GM18867 (cell line): ENCODE data around the gene HSD3B1.

Experiments used
- ATAC-seq: cut with Tn5 transposase; IDR thresholded peaks from one replicate; pipeline ENCODE4 v1.9.1; 2021; ENCODE audit warnings: mild to moderate bottlenecking, moderate library complexity; ENCODE audit not compliant: unreplicated experiment

Gene HSD3B1

DNA sequence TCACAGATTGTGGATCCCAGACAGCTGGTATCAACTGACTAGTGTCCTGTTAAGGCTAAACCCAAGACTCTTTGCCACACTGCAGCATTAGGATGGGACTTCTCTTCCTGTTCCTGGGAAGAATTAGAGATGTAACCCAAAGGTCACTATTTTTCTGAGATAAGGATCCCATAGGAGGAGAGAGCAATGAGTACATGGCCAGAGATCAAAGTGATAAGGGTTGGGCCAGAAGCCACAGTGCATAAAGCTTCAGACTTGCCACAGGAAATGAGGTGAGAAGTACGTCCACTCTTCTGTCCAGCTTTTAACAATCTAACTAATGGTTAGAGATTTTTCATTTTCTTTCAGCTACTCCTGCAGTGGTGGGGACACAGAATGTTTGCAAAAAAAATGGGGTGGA, at the start of gene HSD3B1:
TSS of gene HSD3B1 (plus strand) at position 270 of the 400 bp plus-strand sequence. CDS start 267 bp downstream, outside the sequence.
- ATAC-seq: no peak

DNA sequence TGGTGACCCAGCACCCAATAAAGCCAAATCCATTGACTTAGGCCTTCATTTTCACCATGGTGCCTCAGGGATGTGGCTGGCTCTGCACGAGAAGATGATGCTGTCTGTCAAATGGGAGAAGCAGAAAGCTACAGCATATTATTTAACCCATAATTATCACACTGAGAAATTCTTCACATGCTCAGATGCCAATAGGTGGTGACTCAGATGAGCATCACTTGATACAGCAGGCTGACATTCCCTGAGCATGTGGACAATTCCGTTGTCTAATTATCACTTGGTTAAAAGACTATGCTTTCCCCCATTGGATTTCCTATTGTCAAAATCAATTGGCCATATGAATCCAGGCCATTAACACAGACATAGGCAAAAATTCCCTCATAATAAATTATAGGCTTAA, 44.0 kb upstream of the HSD3B1 start:
- ATAC-seq: no peak

DNA sequence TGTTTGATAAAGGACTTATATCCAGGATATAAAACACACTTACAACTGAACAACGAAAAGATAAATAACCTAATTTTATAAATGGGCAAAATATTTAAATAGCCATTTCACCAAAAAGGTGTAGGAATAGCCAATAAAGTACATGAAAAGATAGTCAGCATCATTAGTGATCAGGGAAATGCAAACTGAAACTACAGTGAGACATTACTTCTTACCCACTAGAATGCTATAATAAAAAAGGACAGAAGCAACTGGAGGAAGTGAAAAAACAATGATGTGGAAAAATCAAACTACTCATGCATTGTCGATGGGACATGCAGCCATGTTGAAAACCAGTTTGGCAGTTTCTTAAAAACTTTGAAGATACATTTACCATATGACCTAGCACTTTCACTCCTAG, 43.4 kb upstream of the HSD3B1 start:
- no peak for ATAC-seq

DNA sequence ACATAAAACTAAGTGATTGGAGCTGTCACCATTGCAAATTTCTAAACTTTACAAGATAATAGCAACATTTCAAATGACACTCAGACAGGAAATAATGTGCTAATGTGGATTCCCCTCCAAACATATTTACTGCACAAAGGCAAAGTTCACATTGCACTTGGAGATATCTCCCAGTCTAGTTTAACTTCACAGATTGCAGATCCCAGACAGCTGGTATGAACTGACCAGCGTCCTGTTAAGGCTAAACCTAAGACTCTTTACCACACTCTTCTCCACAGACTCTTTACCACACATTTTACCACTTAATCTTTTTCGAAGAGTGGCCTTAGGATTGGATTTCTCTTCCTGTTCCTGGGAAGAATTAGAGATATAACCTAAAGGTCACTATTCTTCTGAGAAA, 40.6 kb upstream of the HSD3B1 start:
- no peak for ATAC-seq

DNA sequence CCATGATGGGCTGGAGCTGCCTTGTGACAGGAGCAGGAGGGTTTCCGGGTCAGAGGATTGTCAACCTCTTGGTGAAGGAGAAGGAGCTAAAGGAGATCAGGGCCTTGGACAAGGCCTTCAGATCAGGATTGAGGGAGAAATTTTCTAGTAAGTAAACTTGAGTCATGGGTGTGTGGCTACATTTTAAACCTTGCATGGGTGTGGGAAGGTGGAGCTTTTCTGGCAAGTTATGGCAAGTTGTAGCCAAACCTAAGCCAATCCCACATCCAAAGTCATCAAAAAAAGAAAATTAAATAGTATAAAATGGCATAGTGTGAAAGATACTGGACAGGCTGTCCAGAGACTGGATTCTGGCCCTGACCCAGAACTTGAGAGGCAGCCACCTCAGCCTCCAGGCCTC, 39.8 kb upstream of the HSD3B1 start:
- ATAC-seq: no peak

DNA sequence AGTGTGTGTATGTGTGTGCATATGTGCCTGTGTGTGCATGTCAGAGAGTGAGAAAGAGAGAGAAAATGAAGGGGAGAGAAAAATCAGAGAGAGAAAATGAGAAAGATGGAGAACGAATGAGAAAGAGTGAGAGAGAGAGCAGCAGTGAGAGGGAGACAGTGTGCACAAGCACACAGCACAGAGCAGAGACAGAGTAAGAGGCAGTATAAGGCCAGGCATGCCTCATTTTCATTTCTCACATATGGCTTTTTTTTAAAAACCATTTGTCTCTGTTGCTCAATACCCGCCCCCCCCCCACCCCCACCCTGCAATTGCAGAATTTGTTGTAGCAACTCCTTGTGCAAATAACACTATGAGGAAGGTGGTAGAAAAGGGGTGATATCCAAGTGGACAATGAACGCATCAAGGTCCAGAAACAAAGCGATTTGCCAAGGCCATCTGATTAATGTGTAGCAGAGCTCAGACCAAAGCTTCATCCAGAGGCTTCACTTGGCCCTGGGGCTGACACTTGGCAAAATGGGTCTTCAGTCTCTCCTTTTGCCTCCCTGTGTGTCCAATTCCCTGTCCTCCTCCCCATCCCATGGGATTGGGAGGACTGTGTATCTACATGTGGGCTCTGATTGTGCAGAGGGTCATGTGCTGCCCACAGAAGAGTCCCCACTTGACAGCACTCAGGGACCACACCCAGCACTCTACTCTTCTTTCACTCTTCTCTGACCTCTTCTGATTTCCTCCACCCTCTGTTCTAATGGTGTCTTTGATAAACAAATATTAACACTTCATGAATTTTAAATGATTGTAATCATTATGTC, 38.9 kb upstream of the HSD3B1 start:
- no peak for ATAC-seq

- ATAC-seq: no peak
Measured at GRCh38 chr1:119469741-119470140, 37.3 kb upstream of the HSD3B1 start.

- ATAC-seq: no peak
Measured at GRCh38 chr1:119470377-119470776, 36.6 kb upstream of the HSD3B1 start.

- no peak for ATAC-seq
Measured at GRCh38 chr1:119470958-119471357, 36.1 kb upstream of the HSD3B1 start.

GRCh38 chr1:119471566-119471965, 35.4 kb upstream of the HSD3B1 start:
- ATAC-seq: no peak

DNA sequence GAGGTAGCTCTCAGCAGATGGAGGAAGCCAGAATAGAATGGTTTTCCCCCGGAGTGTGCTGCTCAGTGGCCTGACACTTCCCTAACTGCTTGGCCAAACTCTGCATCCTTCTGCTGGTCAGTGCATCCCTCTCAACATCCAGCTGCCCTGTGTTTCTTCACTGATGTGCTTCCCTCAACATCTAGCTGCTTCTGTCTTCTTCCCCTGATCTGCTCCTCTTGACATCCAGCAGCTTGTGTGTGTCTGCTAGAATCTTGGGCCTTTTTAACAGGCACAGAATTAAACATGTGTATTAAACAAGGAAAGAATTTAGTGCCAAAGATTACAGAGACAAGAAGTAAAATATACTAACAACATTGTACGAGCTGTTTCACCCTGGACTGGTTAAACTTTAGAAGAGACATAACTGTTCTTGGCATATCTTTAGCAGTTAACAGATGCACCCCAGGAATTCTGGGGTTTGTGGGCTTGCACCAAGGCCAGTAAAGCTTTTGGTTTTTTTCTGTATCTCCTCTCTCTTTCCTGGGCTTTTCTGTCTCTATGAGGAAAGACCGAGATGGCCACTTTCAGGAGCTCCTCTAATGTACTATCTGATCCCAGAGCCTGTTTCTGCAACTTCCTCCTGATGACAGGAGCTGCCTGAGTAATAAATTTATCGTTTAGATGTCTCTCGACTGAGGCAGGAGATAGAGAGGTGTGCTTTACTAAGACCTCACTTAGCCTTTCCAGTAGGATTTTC, 34.8 kb upstream of the HSD3B1 start:
- ATAC-seq: no peak

- no peak for ATAC-seq
Measured at GRCh38 chr1:119472819-119473175, 34.2 kb upstream of the HSD3B1 start.

GRCh38 chr1:119475866-119476439, 31.1 kb upstream of the HSD3B1 start:
- ATAC-seq: peak; percentile 97

DNA sequence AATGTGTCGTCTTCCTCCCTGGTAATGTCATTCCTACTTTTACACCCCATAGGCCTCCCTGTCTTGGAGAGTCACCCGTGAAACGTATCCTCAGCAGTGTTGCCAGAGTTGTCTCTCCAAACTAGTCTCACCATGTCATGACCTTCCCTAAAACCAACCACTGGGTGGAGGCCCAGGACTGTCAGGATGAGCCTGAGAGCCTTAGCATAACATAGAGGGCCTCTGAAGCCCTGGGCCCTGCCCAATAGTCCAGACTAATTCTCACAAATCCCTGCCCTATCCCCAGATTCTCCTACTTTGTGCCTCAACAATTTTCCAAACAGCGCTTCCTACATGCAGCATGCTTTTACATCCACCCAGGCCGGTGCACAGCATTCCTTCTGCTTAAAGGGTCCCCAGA, 29.3 kb upstream of the HSD3B1 start:
- no peak for ATAC-seq

GRCh38 chr1:119480175-119480574, 26.8 kb upstream of the HSD3B1 start:
- no peak for ATAC-seq

DNA sequence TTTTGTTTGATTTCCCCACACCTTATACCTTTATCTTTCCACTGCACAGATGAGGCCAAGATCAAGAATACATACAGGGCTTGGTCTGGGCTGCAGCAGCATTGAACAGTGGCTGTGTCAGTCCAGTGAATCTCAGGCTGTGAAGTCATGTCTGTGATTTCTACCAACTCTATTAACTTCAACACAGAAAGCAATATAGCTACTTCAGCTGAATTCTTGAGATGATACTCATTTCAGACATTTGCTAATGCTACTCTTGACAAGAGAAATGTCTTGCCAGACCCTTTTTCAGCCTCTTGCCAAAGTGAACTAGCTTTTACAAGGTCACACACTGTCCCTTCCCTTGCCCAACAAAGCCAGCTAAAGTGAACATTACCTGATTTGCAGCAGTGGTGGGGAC, 25.1 kb upstream of the HSD3B1 start:
- no peak for ATAC-seq

DNA sequence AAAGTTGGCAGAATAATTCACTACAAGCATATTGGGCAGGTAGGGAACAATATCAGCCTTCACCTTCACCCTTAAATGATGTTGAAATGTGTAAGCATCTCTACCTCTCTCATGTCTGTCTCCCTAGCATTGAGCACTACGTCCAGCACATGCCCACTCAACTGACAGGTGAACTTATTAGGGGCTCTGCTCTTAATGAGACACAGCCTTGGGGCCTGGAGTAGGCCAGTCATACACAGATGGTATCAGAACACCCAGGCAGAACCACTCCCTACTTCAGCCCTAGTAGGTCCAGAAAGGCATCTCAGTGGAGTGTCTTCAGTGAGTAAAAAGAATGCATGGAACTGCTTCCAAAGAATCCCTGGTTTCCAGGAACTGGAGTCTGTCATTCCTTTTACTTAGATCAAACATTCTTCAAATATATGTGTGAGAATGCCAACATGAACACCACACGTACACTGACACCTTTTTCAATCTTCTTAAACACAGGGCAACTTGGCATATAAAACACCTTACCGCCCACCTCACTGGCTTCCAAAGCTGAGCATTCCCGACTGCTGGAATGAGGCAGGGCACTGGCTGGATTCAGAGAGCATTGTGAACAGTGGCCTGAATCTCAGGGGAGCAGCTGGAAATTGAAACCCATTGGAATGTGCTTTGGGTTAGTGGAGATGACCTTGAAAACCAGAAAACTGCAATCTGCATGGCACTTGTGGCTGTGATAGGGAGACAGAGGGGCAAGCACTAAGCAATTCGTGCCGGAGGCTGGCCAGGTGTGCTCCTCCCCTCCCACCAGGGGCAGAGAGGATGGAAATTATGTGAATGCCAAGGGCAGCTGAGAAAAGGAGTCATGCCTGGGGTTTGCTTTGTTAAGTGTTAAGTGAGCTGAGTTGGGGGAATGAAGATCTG, 24.2 kb upstream of the HSD3B1 start:
- ATAC-seq: no peak

- no peak for ATAC-seq
Measured at GRCh38 chr1:119483441-119484200, 23.4 kb upstream of the HSD3B1 start.

DNA sequence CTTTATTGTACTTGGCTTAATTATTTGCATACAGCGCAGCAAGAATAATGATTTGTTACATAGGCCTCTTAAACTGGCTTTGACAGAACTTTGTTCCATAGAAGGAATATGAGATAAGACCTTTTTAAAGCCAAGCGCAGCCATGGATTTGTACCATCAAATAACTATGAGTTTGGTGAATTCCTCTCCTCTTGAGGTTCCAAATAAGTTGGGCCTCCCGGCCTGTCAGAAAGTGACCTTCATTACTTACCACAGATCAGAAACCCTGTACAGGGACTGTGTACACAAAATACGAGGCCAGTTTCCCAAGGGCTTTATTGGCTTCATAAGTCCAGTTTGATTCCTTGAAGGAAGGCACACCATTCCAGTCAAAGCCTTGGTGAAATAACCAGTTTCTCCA, 21.8 kb upstream of the HSD3B1 start:
- ATAC-seq: no peak

DNA sequence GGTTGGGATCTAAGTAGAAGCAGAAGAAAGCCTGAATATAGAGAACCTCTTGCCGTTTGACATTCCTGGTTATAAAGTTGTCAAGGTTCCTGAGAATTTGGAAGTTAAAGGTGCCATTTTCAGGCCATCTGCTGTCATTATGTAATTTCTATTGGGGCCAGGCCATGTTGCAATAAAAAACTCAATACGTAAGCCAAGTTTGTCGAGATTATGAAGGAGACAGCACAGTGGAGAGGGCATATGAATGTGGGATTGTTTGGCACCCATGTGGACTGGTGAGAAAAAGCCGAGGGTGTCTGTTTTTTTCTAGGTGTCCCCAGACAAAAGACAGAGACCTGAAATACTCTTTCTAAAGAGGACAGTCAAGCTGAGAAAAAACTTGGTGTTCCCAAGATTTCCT, 18.8 kb upstream of the HSD3B1 start:
- no peak for ATAC-seq
